Purkinje cell (primary cell): ENCODE data around the gene INPP5B. TPM values are rescaled to one million over a fixed set of nuclear protein-coding genes. Genes with fewer than 3 reads are reported as not detected.

Source experiments
- polyA plus RNA-seq: library from polyadenylated mRNA; unstranded; fragments of >200 nt; fragmentation: Nextera tagmentation; gene quantifications from 2 replicates; pipeline ENCODE4 v1.2.1, GENCODE V29; 2014

INPP5B gene
- 0.48 and 1.2 TPM in 2 replicates for polyA plus RNA-seq

DNA sequence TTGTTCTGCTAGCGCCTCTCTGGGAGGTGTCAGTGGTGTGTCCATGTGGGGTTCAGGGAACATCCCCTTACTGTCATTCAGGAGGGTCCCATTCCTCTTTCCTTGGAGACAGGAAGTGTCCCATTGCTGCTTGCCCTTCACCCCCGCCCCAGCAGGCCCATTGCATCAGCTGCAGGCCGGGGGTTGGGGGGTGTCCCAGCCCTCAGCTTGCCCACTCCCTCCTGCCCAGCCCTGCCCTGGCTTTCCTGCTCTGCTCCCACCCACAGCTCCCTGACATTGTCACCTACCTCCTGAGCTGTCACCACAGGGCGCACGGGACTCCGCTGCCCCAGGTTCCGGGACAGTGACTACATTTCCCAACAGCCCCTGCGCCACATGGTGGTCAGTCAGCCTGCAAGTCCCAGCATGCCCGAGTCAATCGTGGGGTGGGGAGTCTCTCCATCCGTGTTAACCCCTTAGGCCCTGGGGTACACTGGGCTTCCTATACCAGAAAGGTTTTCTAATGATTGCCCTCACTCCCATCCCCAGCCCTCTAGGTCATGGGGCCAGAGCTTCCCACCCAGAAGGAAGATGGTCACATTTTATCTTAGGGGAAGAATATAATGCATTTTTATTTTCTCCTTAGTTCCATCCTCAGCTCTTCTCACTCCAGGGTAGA lies at the start of gene INPP5B:
Gene INPP5B (minus strand): TSS at position 351 of the 658 bp plus-strand sequence. CDS start 745 bp downstream, outside the sequence.

DNA sequence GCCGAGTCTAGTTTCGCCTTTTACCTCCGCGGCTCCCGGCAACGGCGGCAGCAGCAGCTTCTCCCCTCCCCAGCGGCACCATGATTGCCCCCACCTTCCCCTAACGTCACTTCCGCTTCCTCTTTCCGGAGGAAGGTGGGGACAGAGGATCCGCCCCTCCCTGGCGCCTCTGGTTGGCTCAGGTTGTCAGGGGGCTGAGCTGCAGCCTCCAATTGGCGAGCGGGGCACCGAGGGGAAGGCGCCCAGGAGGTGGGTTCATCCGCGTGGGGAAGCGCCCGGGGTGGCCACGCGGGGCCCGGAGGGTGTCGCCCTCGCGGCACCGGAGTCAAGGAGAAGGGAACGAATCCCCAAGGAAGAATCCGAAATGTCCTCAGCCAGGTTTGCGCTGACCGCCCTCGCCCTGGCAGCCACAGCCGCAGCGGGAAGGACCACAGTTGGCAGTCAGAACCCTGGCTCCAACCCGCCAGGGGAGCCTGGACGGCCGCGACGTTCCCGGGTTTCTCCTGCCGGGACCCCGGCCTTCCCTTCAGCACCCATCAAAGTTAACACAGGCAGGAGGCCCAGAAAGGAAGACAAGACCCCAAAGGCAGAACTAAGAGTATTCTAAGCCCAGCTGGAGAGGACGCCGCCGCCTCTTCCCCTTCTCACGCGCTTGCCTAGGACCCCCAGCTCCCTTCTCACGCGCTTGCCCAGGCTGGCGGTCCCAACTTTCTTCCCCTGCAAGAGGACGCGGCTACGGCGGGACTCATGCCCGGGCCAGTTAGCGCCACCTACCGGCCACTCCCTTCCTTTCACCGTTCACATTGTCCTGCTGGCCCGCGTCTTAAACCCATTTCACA lies 87.1 kb downstream of the INPP5B start, which contains the start of gene MTF1:
Gene MTF1 (minus strand): TSS at position 86 of the 839 bp plus-strand sequence. CDS start 1,934 bp downstream, outside the sequence.

Other genes starting within 250 kb of the INPP5B start
- gene EPHA10, start 181.9 kb downstream of the INPP5B start, polyA plus RNA-seq: 0.15 TPM in 1 of 2 replicates, not detected in the other
- gene MANEAL, start 153.2 kb downstream of the INPP5B start, polyA plus RNA-seq: 20.3 and 20.4 TPM in 2 replicates
- 14.1 and 22.0 TPM in 2 replicates for gene C1orf122, start 139.3 kb downstream of the INPP5B start, polyA plus RNA-seq
- 10.3 and 15.5 TPM in 2 replicates for gene YRDC, start 138.8 kb downstream of the INPP5B start, polyA plus RNA-seq
- gene MTF1, start 87.5 kb downstream of the INPP5B start, polyA plus RNA-seq: 1.6 and 3.7 TPM in 2 replicates
- 34.3 and 38.2 TPM in 2 replicates for gene SF3A3, start 43.0 kb upstream of the INPP5B start, polyA plus RNA-seq
- not detected in 2 replicates for gene FHL3, start 58.5 kb upstream of the INPP5B start, polyA plus RNA-seq
- 109 and 127 TPM in 2 replicates for gene UTP11, start 65.7 kb upstream of the INPP5B start, polyA plus RNA-seq
- gene POU3F1, start 99.7 kb upstream of the INPP5B start, polyA plus RNA-seq: not detected in 2 replicates